Stimulated activated naive CD8-positive, alpha-beta T cell treated with anti-CD3 and anti-CD28 coated beads, Interleukin-15, Interleukin-2, amounts not matched to agents 100 U/mL and 50 U/mL, for 24 hours (primary cell): Measurements from ENCODE around the gene PPM1L.

Experiments used
- ATAC-seq: fragments of 150-1000 bp; cut with Tn5 transposase; one replicate; pipeline ENCODE4 v1.10.0; 2021
- DNase-seq: peaks from one replicate; pipeline ENCODE4 v3.0.0; 2021

The PPM1L gene

DNA sequence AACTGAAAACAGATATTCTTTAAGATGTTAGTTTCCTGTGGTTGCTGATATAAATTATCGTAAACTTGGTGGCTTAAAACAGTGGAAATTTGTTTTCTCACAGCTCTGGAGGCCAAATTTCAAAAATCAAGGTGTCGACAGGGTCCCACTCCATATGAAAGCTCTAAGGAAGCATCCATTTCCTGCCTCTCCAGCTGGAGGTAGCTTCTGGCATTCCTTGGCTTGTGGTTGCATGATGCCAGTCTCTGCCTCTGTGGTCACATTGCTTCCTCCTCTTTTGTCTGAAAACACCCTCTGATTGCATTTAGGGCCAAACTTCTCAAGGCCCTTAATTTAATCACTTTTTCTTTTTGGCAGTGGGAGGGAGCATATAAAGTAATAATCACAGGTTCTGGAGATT, 96.8 kb downstream of the PPM1L start:
- DNase-seq (no peak), ATAC-seq (no peak)

DNA sequence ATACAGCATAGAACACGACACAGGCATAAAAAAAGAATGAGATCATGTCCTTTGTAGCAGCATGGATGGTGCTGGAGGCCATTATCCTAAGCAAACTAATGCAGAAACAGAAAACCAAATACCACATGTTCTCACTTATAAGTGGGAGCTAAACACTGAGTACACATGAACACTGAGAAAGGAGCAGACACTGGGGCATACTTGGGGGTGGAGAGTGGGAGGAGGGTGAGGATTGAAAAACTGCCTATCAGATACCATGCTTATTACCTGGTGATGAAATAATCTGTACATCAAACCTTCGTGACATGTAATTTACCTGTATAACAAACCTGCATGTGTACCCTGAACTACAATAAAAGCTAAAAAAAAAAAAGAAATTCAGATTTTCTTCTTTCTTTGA, 100.4 kb downstream of the PPM1L start:
- no peak for DNase-seq
- no peak for ATAC-seq

DNA sequence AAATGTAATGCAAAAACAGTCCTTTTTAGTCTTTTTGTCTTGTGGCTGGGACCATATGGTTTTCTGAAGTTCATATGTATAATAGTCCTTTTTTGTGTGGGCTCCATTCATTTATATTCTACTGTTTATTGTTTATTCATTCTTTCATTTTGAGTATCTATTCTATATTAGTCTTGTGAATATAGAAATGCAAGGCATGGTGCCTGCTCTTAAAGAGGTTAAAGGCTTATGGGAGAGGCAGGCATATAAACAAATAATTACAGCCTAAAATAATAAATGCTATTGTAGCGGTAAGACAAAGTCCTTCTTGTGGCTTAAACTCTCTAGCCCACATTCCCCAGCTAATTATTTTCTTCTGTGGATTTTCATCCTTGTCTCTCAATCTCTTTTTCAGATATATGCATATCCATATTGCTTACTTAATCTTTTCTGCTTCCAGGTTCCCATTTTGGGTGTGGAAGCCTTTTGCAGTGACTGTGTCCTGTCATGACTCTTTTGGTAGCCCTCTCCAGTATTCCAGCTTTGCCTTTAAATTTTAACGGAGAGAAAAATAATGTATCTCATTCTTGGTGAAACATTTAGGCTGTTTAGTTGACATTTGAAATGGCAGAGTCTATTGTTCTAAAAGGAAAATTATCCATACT, 101.6 kb downstream of the PPM1L start:
- DNase-seq: no peak
- no peak for ATAC-seq

DNA sequence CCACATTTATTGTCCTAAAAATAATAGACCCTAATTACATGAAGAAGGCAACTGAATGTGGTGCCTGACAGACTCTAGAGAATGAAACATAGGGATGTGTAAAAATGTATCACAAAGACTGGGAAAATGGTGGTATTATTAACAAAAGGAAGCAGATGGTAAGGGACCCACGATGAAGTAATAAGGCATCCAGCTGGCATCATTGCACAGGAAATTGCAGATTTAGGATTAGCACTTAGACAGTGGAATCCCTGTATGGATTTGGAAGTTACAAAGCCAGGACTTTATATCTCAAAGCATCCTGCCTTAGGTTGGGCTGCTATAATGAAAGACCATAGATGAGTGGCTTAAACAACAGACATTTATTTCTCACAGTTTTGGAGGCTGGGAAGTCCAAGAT, 104.3 kb downstream of the PPM1L start:
- DNase-seq (no peak), ATAC-seq (no peak)

DNA sequence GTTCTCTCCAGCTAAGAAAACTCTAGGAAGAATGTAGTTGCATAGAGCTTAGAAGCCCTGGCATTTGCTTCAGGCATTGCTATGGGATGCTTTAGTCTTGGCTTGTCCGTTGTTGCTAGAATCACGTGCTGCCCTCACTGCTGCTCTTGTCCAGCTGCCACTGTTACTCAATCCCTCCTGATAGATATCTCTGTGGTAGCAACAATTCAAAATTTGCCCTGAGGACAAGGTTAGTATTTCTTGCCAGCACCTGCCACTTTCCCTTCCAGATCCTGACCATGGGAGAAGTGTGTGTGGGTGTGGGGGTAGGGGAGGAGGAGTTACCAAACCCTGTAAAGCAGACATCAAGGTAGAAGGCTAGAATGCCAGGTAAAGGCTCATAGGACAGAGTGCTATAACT, 113.8 kb downstream of the PPM1L start:
- ATAC-seq (no peak), DNase-seq (no peak)

DNA sequence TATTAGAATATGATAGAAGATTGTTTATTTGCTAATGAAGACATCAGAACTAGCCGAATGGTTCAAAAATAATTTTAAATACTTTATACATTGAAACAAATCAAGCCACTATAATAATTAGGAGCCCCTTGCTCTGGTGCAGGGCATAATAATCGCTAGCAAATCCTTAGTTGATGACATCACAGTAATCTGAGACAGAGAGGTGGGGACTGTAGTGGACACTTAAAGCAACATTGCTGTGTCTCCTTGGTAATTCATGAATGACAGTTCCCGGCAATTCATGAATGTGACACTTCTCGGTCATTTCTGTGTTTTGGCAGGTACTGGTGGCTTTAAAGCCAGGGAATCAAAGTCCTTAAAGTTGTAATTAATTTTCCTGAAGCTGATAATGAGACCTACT, 114.3 kb downstream of the PPM1L start:
- no peak for ATAC-seq

DNA sequence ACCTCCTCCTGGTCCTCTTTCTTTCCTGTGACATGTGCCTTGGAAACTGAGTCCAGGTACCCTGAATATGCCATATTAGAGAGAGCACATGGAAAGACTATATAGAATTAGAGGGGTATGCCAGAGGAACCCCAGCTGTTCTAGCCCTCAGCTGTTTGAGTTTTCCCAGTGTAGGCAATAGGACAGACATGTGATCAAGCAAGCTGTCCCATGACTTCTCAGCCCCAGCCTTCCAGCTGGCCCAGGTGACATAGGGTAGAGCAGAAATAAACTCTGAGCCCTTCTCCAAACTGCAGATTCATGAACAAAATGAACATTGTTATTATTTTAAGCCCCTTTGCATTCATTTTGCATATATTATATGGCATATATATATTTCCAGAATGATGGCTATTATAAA, 118.7 kb downstream of the PPM1L start:
- ATAC-seq (no peak), DNase-seq (no peak)

More for the DNA sequence above, 114.3 kb downstream of the PPM1L start:
- DNase-seq: no peak

DNA sequence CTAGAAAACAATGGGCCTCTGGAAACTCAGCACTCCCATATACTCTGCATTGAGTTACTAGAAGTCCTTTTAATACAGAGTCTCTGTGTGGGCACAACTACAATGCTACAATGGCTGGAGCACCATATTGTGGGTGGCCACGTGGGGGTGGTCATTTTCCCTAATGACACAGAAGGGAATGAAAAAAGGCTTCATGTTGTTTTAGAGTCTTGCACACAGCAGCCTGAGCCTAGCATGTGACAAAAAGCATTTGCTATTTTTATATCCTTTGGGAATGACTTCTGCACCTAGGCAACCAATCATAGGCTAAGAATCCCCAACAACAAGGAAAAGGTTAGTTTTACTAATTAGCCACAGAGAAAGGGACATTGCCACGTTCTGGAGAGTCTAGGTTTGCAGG, 120.6 kb downstream of the PPM1L start:
- ATAC-seq (no peak), DNase-seq (no peak)

DNA sequence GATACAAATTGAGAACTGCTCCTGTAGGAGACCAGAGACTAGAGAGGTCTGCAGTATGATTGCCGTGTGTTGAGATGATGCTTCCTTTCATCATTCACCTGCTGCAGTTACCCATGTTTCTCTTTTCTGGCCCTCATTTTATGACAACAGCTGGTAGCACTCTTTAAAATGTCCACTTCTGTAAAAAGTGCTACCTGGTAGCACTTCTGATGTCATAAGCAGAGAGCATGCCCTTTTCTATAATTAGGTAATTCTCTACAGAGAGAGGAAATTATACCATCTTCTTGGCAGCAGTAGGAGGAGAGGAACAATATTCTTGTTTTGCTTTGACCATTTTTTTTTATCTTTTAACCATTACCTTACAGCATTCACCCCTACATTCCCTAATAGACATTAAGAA, 123.8 kb downstream of the PPM1L start:
- DNase-seq: no peak
- ATAC-seq: no peak

DNA sequence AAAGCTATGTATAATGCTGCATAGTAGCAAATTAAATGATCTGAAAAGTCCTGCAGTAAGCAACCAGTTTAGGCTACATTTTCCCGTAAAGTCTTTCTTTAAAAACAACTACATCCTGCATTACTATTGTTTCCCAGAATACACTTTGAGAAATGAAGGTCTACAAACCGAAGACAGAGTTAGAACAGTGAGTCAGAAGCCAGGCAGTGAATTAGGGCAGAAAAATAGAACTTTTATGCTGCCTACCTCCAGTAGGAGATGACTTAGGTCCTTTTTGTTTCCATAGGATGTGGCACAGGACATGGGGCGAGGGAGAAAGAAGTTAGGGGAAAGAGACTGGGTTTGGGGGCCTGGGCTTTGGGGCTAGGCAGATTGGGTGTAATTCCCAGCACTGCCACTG, 127.3 kb downstream of the PPM1L start:
- ATAC-seq (no peak), DNase-seq (no peak)

DNA sequence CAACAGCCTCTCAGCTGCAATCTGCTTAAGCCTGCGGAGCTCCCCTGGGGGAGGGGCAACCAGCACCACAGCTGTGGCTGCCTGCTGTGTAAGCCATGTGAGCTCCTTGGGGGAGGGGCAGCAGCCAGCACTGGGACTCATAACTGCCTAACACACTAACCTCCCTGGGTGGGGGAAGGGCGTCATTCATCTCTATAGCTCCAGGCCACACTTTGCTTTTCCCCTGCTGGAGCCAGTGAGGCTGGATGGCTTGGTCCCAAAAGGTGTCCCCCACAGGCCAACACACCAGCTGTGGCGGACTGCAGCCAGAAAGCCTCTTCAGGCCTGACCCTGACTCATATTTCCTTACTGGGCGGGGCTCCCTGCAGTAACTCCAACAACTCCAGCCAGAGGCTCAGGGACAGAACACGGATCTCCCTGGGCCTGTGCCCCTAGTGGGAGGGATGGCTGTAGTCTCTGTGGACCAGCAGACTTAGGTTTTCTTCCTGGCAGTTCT, 129.8 kb downstream of the PPM1L start:
- no peak for ATAC-seq
- peak; percentile 8 for DNase-seq

DNA sequence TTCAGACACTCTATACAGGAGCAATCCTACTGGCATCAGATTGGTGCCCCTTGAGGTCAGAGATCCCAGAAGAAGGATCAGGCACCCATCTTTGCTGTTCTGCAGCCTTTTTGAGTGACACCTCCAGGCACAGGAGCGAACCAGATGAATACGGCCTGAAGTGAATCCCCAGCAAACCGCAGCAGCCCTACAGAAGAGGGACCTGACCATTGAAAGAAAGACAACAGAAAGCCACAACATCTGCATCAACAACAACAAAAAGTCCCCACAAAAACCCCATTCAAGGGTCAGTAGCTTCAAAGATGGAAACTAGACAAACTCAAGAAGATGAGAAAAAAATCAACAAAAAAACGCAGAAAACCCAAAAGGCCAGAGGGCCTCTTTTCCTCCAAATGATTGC, 130.4 kb downstream of the PPM1L start:
- ATAC-seq: no peak

DNA sequence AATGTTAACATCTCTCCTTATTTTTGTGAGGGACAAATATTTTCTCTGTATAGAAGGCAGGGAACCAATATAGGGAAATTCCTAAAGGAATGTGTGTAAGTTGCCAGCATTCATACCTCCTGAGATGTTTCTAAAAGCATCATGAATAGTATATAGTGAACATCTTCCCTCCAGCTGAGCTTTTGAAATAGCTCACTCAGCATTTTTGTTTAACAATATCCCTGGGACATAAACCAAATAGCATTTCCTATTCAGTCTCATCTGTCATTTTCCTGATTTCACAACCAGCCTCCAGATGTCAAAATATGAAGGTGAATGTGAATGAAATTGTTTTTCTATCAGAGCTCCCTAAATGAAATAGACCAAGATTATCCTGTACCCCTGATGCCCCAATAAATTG, 137.2 kb downstream of the PPM1L start:
- no peak for ATAC-seq
- DNase-seq: no peak

More for the DNA sequence above, 130.4 kb downstream of the PPM1L start:
- no peak for DNase-seq

DNA sequence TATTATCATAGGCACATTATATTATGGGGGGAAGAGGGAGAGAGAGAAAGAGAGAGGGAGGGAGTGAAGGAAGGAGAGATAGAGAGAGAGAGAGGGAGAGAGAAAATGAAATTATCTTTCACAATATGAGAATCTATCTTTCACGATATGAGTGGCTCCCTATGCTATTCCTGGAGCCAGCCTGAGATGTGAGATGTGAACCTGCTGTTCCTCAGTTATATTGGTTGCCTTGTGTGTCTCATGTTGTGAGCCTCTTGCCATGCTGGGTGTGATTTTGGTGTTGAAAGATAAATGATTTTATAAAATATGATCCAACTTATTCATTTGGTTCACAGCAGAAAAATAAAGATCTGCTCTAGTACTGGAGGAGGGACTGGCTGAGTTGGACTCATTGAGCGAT, 148.7 kb downstream of the PPM1L start:
- ATAC-seq: no peak

DNA sequence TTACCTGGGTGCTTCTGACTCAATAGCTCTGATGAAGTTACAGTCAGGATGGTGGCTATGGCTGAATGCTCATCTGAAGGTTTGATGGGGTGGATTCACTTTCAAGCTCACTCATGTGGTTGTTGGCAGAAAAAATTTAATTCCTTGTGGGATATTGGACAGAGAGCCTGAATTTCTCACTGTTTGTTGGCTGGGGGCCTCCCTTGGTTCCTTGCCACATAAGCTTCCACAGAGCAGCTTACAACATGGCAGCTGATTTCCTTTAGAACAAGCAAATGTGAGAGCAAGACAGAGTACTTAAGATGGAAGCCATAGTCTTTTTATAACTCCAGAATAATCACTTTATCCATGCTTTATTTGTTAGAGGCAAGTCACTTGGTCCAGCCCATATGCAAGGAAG, 150.6 kb downstream of the PPM1L start:
- DNase-seq (no peak), ATAC-seq (no peak)

More for the DNA sequence above, 148.7 kb downstream of the PPM1L start:
- DNase-seq: no peak

DNA sequence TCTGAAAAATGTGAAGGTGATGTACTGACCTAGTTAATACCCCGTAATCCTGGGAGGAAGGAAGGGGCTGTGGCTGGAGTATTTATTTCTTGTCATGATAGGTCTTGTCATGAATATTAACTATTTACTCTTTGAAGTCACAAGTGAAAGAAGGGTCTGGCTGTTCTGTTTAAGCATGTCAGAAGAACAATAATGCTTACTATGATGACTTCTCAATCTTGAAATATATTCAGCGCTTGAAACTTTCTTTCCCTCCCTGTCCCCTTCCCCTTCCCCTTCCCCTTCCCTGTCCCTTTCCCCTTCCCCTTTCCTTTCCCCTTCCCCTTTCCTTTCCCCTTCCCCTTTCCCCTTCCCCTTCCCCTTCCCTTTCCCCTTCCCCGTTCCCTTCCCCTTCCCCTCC, 153.9 kb downstream of the PPM1L start:
- no peak for ATAC-seq
- DNase-seq: no peak

DNA sequence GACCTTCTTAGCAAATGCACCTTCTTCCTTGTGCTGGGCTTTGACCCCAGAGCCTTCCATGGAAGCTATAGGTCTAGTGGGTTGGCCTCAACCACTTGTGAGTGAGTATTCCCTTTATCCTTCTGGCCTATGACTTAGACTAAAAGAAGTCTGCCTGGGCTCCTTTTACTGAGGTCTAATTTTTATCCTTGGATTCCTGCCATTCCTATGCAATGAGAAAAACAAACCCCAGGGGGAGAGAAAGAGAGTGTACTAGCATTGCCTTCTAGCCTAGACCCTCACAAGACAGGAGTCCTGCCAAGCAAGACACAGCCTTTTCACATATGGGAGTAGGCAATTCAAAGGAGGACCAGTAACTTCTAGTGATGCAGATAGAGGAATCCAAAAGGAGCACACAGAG, 155.4 kb downstream of the PPM1L start:
- no peak for ATAC-seq
- no peak for DNase-seq

DNA sequence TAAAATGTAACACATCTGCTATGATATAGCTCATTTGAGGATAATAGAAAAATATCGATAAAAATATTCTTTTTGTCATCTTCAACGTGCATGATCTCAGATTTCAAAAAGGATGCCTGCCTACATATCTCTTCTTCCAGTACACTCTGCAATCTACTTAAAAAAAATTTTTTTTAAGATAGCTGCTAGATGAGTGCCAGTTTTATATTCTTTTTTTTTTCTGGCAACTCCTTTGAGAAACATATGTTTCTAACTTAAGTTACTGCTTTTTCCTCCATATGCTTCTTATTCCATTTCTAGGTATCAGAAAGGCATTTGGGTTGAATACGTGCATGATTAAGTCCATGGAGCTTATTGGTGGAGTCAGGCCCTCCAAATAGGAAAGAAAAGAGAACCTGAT, 160.4 kb downstream of the PPM1L start:
- ATAC-seq: no peak
- no peak for DNase-seq

DNA sequence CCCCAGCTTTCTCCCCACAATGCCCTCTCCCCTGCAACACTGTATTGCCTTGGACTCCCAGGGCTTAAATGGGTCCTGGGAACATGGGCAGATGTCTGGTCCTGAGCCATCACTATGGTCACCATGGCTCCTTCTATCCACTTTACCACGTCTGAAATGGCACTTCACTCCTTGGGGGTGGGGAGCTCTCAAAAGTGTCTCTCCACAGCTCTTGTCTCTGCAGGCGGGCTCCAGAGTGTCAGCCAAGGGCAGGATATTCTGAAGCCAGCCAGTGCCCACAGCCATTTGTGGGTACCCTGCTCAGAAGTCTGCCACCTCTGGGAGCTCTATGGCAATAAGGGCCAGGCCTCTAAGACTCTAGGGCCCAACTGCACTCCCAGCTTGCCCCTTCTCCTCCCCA, 163.9 kb downstream of the PPM1L start:
- DNase-seq (no peak), ATAC-seq (no peak)

DNA sequence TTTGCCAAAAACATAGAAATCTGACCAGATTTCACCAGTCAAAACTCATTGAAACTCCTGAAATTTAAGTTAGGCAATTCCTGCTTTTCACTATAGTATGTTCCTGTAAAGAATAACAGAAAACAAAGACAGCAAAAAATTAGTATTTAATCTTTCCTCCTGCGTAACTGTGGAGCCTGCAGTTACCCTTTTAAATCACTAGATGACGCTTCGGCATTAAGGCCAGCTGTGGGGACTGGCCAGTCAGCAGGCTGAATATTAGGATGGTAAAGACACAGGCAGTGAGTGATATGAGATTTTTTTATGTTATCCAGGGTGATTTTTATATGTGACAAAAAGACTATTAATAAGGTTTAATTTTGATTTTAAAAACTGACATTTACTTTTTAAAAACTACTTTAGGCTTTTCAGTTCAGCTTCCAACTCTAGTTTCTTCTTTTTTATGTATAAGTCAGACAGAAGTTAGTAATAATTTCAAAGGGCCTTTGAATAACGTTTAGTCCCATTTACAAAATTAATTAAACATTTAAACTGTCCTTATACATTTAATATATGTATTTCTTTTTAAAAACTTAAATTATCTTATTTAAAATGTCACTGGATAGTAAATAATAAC, 165.1 kb downstream of the PPM1L start:
- DNase-seq (no peak), ATAC-seq (no peak)

DNA sequence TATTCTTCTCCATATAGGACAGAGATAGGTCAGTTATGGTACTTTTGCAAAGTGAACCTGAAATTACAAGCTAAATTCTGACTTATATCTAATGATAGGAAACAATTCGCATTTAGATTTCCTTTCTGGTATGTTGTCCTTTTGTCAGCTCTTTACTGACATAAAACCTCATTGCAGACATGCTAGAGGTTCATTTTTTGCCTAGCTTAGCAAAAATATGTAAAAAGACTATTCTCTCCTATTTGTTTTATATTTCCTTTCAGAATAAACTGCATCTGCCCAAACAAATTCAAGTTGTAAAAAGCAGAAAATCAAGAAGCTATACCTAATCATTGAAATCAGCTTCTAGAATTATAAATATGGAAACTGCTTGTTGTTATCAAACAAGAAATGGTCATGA, 168.7 kb downstream of the PPM1L start:
- DNase-seq (no peak), ATAC-seq (no peak)

DNA sequence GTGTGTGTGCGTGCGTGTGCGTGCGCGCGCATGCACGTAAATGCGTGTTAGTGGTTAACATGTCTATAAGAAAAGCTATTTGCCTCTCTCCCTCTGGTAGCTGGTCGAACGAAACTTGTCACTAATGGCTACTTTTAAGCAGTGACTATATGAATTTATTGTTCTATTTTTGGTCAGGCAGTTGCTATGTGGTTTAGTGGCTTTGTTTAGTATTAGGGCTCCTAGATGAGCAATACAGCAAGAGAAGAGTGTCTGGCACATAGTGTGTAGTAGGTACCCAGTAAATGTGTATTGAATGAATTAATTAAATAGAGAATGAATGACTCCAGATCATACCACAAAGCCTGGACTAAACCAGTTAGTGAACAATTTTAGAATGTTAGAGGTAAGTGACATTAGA, 171.6 kb downstream of the PPM1L start:
- no peak for ATAC-seq
- no peak for DNase-seq

DNA sequence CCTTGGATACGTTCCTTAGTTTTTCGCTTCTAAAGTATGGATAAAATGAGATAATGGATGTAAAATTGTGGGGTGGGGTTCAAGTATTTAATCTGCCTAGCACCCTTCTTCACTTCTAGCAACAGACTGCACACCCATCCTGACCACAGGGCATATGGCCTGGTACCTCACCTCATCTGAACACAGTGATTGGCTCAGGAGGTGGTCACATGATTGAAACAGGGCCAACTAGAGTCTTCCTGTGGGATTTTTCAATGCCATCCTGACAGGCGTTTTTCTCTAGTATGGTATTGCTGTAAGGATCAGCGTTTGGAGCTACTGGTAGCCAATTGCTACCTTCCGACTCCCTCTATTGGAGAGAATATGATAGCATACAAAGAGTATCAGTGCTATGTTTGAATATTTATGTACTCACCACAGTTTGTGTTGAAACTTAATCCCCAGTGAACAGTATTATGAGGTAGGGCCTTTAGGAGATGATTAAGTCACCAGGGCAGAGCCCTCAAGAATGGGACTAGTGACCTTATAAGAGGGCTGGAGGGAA, 172.2 kb downstream of the PPM1L start:
- DNase-seq: no peak
- ATAC-seq: no peak

DNA sequence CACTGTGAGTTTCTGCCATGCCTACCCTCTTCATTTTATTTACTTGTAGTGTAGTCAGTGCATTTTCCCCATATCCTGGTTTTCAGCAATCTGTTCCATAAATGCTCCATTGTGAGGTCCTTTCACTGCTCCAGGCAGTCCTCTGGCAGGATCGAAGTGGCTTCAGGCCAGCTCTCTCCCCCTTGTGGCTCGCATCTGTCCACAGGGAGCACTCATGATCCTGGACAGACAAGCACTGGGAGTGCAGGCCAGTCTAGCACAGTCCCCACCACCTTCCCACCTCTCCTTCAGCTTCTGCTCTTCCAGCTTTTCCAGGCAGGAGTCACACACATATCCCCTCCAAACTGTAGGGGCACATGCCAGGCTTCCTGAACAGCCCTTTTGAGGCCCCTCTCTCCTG, 173.6 kb downstream of the PPM1L start:
- ATAC-seq (no peak), DNase-seq (no peak)
